HG02571 (cell line): ENCODE results near the gene RNF181.
"Not testable (repeated sequence)": the region's sequence is repeated elsewhere in the genome, so short reads cannot be mapped to it uniquely, and the experiment has no call there.

Experiments used
- ATAC-seq: cut with Tn5 transposase; IDR thresholded peaks from one replicate; pipeline ENCODE4 v1.9.1; 2021; ENCODE audit warnings: mild to moderate bottlenecking, moderate library complexity; ENCODE audit not compliant: unreplicated experiment

The RNF181 gene

GRCh38 chr2:85594715-85595300 is 737 bp upstream of the RNF181 start:
- ATAC-seq, result no peak

DNA sequence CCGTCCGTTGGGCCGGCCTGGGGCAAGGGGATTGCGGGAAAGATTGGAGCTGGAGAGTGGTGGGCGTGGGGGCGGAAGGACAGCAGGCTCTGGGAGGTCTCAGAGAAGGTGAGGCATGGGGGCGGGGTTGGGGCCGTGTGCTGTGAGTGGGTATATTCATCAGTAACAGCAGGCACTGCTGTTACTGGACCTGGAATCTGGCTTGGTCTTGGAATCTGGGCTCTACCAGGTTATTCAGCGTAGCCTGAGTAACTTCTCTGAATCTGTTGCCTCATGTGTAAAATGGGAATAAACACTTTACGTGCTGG is 435 bp downstream of the RNF181 start:
- no peak for ATAC-seq

GRCh38 chr2:85596486-85597143 is 1.1 kb downstream of the RNF181 start:
- no peak for ATAC-seq

DNA sequence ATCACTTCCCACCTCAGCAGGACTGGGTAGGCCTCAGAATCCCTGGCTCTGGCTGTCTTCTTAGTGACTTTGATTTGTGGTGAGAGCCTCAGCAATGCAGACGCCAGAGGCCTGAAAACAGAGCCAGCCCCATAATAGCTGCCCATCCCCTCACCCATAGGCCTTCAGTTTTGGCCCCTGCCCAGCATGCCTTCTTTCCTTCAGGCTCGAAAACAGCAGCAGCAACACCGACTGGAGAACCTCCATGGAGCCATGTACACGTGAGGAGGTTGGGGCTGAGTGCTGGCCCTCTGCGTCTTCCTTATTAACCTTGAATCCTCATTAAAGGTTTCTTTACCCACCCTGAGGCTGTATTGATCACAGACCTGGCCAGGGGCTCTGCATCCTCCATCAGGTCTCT is 1.7 kb downstream of the RNF181 start:
- ATAC-seq, result no peak

DNA sequence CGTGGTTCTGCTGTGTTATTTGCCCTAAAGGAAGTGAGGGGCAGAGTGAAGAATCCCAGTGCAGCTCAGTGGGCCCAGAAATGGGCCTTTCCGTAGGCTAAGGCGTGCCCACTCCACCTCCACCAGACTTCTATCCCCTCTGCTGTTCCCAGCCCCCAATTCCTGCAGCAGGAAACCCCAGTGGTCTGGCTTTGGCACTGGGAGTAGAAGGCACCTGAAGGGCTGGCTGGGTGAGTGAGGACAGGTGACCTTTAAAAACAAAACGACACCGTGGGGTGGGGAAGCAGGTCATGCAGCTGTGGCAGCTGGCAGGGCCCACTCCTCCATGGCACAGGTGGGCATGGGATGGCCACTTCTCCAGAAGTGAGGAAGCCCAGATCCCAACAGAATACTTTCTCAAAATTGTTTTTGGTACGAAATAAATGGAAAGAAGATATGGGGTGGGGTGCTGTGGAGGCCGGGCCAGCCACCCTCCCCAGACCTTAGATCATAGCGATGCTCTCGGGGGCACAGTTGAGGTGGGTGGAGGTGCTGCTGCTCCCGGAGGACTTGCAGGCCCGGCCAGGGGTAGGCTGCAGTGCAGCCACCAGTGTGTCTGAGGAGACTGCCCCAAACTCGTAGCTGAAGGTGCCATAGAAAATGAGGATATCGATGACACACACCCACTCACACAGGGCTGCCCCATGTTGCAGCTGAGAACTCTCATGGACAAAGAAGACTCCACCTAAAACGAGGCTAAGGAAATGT is 3.2 kb downstream of the RNF181 start:
- ATAC-seq, result no peak

GRCh38 chr2:85599468-85600234 is 4.1 kb downstream of the RNF181 start:
- ATAC-seq, result no peak

- ATAC-seq, result no peak
Observed at GRCh38 chr2:85600235-85600575, 4.7 kb downstream of the RNF181 start.

GRCh38 chr2:85600951-85601770 is 5.6 kb downstream of the RNF181 start:
- ATAC-seq, result no peak

DNA sequence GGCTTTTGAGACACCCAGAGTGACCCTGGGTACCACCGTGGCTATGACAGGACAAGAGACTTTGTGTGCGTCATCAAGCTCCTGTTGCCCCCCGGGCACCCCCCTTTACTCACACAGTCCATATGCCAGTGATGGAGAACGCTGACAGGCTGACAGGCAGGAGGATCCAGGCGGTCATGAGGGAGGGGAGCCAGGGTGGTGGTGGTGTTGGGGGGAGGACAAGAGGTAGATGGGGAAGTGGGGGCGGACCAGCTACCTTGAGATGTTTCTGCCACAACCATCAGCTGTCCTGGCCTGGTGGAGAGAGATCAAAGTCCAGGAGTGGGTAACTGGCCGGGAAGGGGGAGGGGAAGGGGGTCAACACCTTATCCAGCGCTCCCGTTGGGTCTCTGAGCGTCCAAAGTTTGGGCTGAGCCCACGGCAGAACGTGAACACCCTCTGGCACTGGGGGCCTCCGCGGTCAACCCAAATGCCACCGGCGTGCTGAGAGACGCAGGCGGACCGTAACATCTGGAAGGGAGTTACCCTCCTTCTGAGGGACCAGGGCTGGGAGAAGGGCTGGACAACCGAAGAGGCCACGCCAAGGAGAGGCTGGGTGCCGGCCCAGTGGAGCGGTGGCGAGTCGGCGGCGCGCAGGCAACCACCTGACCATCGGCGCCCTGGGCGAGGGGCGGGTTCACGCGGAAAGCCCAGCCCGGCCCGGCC is 6.4 kb downstream of the RNF181 start:
- peak; percentile 43 for ATAC-seq

DNA sequence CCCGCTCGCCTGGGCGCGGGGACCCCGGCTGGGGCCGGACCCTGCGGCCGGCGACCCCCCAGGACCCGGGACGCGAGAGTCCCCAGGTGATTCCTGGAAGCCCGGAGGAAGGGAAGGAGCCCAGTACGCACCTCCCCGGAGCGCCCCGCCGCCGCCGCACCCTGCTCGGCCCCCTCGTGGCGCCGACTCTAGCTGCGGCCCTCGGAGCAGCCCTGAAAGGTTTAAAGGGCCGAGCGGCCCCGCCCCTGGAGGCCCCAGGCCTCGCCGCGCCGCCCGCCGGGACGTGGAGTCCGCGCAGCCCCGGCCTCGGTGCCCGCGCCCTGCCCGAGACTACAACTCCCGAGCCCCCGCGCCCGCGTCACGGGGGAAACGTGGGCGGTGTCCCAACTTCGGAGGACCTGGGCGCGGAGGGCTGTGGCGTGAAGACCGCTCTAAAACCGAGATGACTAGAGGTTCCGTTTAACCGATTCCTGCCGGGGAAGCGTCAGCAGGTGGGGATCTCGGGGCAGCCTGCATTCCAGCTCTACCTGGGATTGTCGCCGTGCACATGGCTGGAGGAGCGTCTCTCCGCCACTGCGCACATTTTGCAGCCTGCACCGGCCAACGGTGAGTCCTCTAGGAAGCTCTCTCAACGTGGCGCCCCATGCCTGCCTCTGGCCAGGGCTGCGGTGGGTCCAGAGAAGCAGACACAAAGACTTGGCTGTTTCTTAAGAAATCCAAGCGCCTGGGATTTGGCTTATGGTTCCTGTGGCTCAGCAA is 7.1 kb downstream of the RNF181 start, which contains the start of gene TMEM150A:
TSS of gene TMEM150A (minus strand) at position 223 of the 759 bp plus-strand sequence. CDS start 750 bp downstream, outside the sequence.
- peak; percentile 97 for ATAC-seq

DNA sequence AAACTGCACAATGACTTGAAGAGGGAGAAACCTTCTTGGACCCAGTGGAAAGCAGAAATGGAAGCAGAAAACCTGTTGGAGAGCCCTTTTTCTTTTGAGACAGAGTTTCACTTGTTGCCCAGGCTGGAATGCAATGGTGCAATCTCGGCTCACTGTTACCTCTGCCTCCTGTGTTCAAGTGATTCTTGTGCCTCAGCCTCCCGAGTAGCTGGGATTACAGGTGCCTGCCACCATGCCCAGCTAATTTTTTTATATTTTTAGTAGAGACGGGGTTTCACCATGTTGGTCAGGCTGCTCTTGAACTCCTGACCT is 8.5 kb downstream of the RNF181 start:
- ATAC-seq, result not testable (repeated sequence)

GRCh38 chr2:85604568-85605339 is 9.2 kb downstream of the RNF181 start:
- no peak for ATAC-seq

DNA sequence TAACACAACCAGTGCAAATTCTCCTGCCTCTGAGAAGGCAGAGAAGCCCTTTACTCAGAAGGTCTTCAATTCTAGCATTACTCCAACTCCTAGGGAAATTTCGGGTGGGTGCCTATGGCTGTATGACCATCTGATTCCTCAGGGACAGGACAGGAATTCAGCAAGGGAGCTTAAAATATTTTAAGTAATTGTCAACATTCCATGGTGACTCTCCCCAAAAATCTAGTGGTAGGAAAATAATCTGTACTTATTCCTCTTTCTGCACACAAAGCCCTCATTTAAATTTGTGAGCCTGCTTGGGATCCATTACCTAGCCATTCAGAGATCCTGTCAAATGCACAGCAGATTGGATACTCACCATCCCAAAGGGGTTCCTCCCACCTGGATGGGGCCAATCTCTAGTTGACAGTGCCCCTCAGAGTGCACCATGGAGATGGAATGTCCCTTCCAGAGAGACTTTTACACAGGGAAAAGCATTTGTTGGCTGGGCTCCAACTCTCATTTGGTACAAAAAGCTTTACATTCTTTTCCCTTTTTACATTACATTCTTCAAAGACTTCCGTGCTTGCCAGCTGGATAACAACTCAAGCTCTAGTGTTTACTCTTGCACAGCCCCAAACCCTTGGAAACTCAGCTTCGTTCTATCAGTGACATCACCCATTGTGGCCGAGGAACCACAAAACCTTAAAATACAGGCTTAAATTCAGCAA is 10.0 kb downstream of the RNF181 start:
- ATAC-seq, result no peak

GRCh38 chr2:85606116-85606455 is 10.5 kb downstream of the RNF181 start:
- ATAC-seq, result no peak

DNA sequence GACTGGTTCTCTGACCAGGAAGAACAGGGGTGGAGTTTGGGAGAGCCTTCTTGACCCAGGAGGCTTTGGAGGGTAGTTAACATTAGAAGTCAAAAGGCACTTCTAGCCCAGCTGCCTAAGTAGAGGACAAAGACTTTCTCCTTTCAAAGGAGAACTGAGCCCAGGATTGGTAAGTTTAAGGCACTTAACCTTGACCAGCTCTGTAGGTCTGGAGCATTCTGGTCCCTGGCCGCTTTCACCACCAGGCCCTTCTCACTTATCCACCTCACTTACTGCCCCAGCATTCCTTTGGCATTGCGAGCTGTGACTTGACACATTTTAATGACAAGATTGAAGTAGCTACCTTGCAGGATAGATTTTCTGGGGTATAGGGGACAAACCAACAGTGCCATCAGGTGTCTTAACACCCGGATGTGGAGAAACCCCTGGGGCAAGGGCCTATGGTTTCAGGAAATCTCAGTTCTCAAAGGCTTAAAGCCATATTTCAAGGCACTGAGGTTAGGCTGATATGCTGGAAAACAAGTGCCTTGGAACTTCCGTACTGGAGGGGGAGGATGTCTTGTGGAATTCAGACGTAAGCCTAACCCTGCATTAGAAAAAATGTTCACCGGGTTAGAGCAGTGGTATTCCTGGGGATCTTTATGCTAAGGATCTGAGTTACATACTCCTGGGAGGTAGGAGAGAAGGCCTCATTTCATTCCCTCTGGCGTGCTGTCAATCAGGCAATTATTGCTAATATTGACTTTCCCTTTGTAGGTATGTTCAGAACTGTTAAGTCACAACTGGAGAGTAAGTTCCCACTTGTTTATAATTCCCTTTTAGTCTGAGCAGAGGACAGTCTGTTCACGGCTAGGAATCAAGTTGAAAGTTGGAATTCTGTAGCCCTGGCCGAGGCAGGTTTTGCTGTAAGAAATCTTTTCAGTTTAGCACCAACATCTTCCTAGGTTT is 12.0 kb downstream of the RNF181 start:
- no peak for ATAC-seq

GRCh38 chr2:85611217-85611704 is 15.7 kb downstream of the RNF181 start:
- ATAC-seq, result no peak
